GOT3 (cell line): ENCODE data around the gene SMG6.

ENCODE experiments used
- DNase-seq: peaks from one replicate; lab custom pipeline; 2025; ENCODE audit warnings: mixed read lengths; lab: John Stamatoyannopoulos, UW

Gene SMG6

DNA sequence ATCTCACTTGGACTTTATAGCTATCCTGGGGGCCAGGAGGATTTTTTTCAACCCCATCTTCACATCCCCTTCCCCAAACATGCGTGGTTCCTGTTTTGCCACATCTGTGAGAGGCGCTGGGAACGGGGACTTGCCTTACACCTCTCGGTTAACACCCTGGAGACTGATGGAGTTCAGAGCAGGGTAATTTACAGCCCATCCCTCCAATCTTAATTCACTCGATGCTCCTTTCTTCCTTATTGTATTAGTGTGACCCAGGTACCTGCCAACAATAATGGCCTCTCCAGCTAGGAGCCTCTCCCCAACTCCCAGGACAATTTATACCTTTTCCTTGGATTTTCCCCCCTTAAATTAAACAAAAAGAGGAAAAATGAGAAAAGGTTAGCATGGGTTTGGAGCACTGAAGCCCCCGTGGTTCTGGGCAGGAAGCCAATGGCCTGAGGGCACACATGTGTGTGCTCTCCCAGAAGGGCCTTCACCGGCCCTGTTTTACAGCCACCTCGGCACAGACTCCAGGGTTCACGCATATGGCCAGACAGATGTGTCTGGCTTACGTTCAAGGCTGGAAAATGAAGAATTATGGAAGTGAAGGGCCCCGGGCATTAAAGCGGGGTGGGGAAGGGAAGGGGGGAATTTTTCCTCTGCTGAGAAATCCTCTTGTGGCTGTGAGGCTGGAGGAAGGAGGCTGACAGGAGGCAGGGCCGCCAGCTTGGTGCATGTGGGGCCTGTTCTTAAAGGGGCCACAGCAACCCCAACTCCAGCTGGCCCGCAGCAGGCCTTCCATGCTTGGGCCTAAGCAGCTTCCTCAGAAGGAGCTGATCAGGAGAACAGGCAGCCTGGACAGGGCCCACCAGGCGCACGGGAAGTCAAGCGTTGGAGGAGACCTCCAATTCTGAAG is 227.2 kb downstream of the SMG6 start:
- no peak for DNase-seq

- no peak for DNase-seq
These were observed 228.1 kb downstream of the SMG6 start for GRCh38 chr17:2075336-2076086.

- no peak for DNase-seq
These were observed 228.7 kb downstream of the SMG6 start for GRCh38 chr17:2074919-2075318.

GRCh38 chr17:2071455-2072281 is 231.9 kb downstream of the SMG6 start:
- no peak for DNase-seq

- DNase-seq, result no peak
These were observed 232.6 kb downstream of the SMG6 start for GRCh38 chr17:2071024-2071385.

- no peak for DNase-seq
These were observed 233.2 kb downstream of the SMG6 start for GRCh38 chr17:2070241-2071023.

DNA sequence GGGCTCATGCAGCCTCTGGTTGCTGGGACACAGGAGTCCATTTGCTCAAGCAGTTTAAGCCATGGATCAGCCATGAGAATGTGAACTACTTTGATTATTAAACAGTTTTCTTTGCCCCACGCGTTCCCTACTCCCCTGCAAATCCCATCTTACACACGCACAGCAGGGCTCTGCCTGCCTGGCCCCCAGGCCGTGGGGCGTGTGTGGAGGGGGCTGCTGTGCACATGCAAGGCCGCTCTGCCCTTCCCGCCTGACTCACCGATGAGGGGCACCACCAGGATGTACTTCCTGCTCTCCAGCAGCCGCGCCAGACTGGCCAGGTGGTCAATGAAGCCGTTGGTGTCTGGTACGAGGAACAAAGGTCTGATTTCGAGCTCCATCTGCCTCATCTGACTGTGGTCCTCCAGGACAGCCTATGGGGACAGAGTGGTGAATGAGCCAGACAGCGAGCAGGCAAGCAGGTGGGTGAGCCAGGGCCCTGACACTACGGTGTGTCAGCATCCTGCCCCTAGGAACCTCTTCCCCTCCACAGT is 235.0 kb downstream of the SMG6 start:
- no peak for DNase-seq

DNA sequence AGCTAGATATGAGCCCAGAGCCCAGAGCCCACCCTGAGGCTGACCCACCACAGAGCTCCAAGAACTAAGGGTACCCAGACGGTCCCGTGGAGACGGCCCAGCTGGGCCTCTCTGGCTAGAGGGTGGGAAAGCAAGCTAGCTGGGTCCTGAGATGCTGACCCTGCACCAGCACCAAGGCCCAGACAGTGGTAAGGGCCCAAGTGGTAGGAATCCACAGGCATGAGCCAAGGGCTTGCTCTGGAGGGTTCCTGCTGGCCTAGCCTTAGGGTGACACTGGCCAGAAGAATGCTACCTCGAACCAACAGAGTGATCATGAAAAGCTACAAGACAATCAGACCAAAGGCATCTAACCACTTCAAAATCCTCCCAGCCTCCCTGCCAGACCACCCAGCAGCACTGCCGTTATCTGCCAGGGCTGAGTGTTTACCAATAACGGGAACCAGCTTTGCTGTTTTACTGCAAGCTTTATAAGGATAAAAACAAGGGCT is 235.5 kb downstream of the SMG6 start:
- no peak for DNase-seq

- DNase-seq, result no peak
These were observed 236.0 kb downstream of the SMG6 start for GRCh38 chr17:2067608-2068024.

GRCh38 chr17:2067048-2067561 is 236.5 kb downstream of the SMG6 start:
- DNase-seq, result no peak

GRCh38 chr17:2065949-2066400 is 237.6 kb downstream of the SMG6 start:
- DNase-seq, result no peak

DNA sequence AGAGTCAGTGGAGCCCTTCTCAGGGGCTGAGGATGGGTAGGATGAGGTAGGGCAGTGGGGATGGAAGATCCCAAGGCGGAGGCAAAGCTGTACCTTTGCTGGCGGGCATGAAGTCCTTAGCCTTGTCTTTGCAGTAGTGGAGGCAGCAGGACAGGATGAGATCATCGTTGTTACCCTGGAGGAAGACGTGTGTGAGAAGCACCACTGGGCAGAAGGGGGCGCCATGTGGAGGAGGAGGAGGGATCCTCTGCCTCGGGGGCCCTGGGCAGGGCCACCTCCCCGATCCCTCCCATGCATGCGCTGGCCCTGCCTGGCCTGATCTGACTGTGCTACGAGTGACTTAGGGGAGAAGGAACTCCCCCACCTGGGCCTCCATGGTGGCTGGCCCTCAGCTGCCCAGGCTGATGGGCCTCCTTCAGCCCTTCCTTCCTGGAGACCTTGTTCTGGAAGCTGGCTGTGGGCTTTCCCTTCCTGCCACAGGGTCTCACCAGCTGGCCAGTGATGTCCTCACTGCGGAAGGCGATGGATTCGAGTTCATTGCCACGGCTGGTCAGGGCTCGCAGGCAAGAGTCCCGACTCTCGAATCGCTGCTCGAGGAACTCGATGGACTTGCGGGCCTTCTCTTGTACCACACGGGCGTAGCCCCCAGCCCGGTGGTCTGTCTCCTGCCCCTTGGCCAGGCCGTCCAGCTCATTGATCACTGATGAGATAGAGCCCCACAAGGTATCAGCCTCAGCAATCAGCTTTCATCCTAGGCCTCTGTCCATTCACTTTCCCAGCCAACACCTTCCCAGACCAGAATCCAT is 238.4 kb downstream of the SMG6 start:
- no peak for DNase-seq

- no peak for DNase-seq
These were observed 239.0 kb downstream of the SMG6 start for GRCh38 chr17:2064520-2064971.

- DNase-seq, result no peak
These were observed 239.5 kb downstream of the SMG6 start for GRCh38 chr17:2064147-2064489.

GRCh38 chr17:2063261-2064146 is 240.1 kb downstream of the SMG6 start:
- DNase-seq, result no peak

DNA sequence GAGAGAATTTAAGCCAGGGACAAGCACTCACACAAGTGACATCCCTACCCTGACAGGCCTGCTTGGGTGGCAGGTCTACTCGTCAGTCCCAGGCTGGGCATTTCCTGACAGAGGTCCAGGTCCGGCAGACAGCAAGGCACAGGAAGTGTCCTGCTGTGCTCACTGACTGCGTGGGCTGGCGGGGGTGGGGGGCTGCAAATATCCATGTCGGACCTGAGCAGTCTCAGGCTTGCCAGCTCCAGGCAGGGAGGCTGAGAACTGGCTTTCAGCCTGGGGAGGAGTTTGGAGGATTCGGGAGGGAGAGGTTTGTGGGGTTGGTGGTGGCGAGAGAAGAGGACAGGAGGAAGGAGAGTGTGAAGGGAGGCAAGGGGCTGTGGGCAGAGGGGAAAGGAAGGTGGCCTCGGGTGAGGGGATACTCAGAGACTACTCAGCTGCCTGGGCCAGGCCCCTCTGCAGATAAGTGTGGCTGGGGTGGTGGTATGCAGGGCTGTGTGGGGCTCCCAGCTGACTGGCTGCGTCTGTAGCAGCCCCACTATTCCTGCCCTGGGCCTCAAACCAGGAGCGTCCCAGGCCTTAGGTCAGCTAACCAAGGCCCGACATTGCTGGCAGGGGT is 240.9 kb downstream of the SMG6 start:
- no peak for DNase-seq

GRCh38 chr17:2061441-2061958 is 242.1 kb downstream of the SMG6 start:
- no peak for DNase-seq
